Smooth muscle cell (in vitro differentiated cells): ENCODE results near the gene SRSF1. TPM values are rescaled to one million over a fixed set of nuclear protein-coding genes. Genes with fewer than 3 reads are reported as not detected.
A peak's percentile ranks its signal among the peaks of the same experiment; 100 is the strongest.

Source experiments
- DNase-seq: peaks from one replicate; lab custom pipeline; 2025; ENCODE audit not compliant: unreplicated experiment; lab: John Stamatoyannopoulos, UW
- H2AFZ ChIP-seq: fragments of 200-600 bp; sonication (generic); 2 replicates; pipeline ENCODE4 v1.6.0; 2016; ENCODE audit warnings: antibody characterized with exemption, low read depth, mild to moderate bottlenecking
- H3F3A ChIP-seq: fragments of 200-600 bp; sonication (generic); 2 replicates; pipeline ENCODE4 v1.6.0; 2017; ENCODE audit warnings: antibody characterized with exemption, low read depth
- H3K27ac ChIP-seq: fragments of 200-600 bp; sonication (generic); 2 replicates; pipeline ENCODE4 v1.5.1; 2016; ENCODE audit warnings: low read depth, mild to moderate bottlenecking
- H3K27me3 ChIP-seq: fragments of 200-600 bp; sonication (generic); 2 replicates; pipeline ENCODE4 v1.6.1; 2016; ENCODE audit warnings: low read depth, mild to moderate bottlenecking
- H3K36me3 ChIP-seq: fragments of 200-600 bp; sonication (generic); 2 replicates; pipeline ENCODE4 v1.5.1; 2016; ENCODE audit warnings: low read depth
- H3K4me1 ChIP-seq: fragments of 200-600 bp; sonication (generic); 2 replicates; pipeline ENCODE4 v1.5.1; 2016; ENCODE audit warnings: low read depth
- H3K4me2 ChIP-seq: fragments of 200-600 bp; sonication (generic); 2 replicates; pipeline ENCODE4 v1.6.0; 2016; ENCODE audit warnings: mild to moderate bottlenecking
- H3K4me3 ChIP-seq: fragments of 200-600 bp; sonication (generic); 2 replicates; pipeline ENCODE4 v1.5.1; 2016; ENCODE audit warnings: mild to moderate bottlenecking
- H3K79me2 ChIP-seq: fragments of 200-600 bp; sonication (generic); 2 replicates; pipeline ENCODE4 v1.6.0; 2016; ENCODE audit warnings: low read depth, mild to moderate bottlenecking
- H3K9ac ChIP-seq: fragments of 200-600 bp; sonication (generic); 2 replicates; pipeline ENCODE4 v1.6.0; 2016; ENCODE audit warnings: low read depth
- H3K9me3 ChIP-seq: fragments of 200-600 bp; sonication (generic); replicated peaks from 2 replicates; pipeline ENCODE4 v1.5.1; 2016; ENCODE audit warnings: low read depth
- H4K20me1 ChIP-seq: fragments of 200-600 bp; sonication (generic); 2 replicates; pipeline ENCODE4 v1.6.0; 2016; ENCODE audit warnings: low read depth
- WGBS: methylation state at CpG from one replicate; pipeline ENCODE4 v1.1.7; 2016; ENCODE audit warnings: low lambda C conversion rate; 5-methylcytosine and 5-hydroxymethylcytosine counted together
- polyA plus RNA-seq: library from polyadenylated mRNA; unstranded; fragments of >200 nt; fragmentation: Nextera tagmentation; extraction: Ambion mirVana; gene quantifications from 2 replicates; pipeline ENCODE4 v1.2.1, GENCODE V29; 2016
- total RNA-seq: library from RNA; depleted of rRNA; stranded (reverse); fragments of >200 nt; gene quantifications from 2 replicates; pipeline ENCODE4 v1.2.3, GENCODE V29; 2014
- TF ChIP-seq, protein P1 (sequence below): fragments of 200-600 bp; sonication (generic); IDR thresholded peaks from 2 replicates; pipeline ENCODE4 v1.5.1; 2017; ENCODE audit warnings: borderline replicate concordance, mild to moderate bottlenecking, antibody characterized with exemption; ENCODE audit not compliant: insufficient read depth, poor library complexity, severe bottlenecking

The SRSF1 gene
- total and polyA plus RNA-seq, 2 experiments from 2014 or later: 57.9 to 200 TPM

- Histone ChIP-seq H3K9me3 (no peaks in the 10 kb centered on the region), H3K27ac (no peak overlapping the region), H3F3A (peaks cover 22% of the 10 kb centered on the region), H3K27me3 (no peaks in the 10 kb centered on the region), H4K20me1 (peaks cover 50% of the 10 kb centered on the region), H3K4me1 (peaks cover 12% of the 10 kb centered on the region), H3K9ac (no peak overlapping the region), H2AFZ (no peak overlapping the region), H3K4me3 (no peak overlapping the region), H3K4me2 (no peak overlapping the region), H3K79me2 (peaks cover 18% of the 10 kb centered on the region), H3K36me3 (peaks cover 6% of the 10 kb centered on the region)
- DNase-seq: no peak
- TF ChIP-seq, protein P1, sequence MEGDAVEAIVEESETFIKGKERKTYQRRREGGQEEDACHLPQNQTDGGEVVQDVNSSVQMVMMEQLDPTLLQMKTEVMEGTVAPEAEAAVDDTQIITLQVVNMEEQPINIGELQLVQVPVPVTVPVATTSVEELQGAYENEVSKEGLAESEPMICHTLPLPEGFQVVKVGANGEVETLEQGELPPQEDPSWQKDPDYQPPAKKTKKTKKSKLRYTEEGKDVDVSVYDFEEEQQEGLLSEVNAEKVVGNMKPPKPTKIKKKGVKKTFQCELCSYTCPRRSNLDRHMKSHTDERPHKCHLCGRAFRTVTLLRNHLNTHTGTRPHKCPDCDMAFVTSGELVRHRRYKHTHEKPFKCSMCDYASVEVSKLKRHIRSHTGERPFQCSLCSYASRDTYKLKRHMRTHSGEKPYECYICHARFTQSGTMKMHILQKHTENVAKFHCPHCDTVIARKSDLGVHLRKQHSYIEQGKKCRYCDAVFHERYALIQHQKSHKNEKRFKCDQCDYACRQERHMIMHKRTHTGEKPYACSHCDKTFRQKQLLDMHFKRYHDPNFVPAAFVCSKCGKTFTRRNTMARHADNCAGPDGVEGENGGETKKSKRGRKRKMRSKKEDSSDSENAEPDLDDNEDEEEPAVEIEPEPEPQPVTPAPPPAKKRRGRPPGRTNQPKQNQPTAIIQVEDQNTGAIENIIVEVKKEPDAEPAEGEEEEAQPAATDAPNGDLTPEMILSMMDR: no peak
These were observed 8.0 kb downstream of the SRSF1 start for GRCh38 chr17:57999010-57999495.

- Histone ChIP-seq H3K4me1 (peaks cover 13% of the 10 kb centered on the region), H2AFZ (no peak overlapping the region), H3K79me2 (peaks cover under 1% of the 10 kb centered on the region), H3K4me2 (no peak overlapping the region), H3K9me3 (no peaks in the 10 kb centered on the region), H4K20me1 (peaks cover 32% of the 10 kb centered on the region), H3K36me3 (no peaks in the 10 kb centered on the region), H3K27me3 (no peaks in the 10 kb centered on the region), H3K4me3 (no peak overlapping the region), H3K9ac (no peak overlapping the region), H3F3A (peaks cover 21% of the 10 kb centered on the region), H3K27ac (no peak overlapping the region)
- DNase-seq: no peak
- 96% methylated on average over 3 of the region's 3 CpGs for WGBS
- TF ChIP-seq, protein P1: no peak
These were observed 9.8 kb downstream of the SRSF1 start for GRCh38 chr17:57997085-57997809.

DNA sequence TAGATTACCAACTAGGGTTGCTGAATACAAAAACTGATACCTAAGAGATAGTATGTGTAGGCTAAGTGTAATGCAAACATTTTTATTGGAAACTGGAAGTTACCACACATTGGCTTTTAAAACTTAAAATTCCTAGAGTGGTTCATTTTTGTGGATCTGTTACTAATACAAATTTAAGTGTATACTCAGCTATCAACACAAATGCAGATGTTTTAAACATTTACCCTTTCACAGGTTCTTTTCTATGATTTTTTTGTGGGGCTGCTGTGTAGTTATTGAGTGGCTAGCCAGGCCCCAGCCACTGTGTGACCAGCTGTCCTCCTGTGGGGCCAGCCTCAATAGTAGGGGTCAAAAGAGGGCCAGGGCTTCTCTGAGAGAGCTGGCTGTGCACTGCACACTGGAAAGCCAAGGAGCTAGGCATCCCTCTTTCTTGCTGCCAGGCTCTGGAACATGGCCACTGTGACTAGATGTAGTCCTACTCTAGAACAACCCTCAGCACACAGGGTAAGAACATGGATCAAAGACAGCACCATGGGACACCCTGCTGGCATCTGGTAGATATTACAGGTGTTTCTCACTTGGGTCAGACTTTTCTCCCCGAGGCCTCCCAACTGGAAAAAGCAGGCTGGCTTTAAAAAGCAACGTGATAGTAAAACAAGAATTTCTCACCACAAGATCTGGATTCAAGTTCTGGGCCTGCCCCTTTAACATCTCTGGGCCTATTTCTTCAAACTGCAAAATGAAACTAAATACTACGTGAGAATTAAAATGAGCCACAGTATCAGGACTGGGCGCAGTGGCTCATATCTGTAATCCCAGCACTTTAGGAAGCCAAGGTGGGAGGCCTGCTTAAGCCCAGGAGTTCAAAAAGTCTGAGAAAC, 11.7 kb downstream of the SRSF1 start:
- 48% methylated on average over 4 of the region's 4 CpGs for WGBS
- Histone ChIP-seq H3K4me3 (no peak overlapping the region), H3K27ac (no peak overlapping the region)

More for the DNA sequence above, 11.7 kb downstream of the SRSF1 start:
- no peak overlapping the region for H2AFZ ChIP-seq
- peaks cover 4% of the 10 kb centered on the region for H3K79me2 ChIP-seq
- no peak overlapping the region for H3K4me2 ChIP-seq
- H3K36me3 ChIP-seq: no peaks in the 10 kb centered on the region
- peaks cover 25% of the 10 kb centered on the region for H3F3A ChIP-seq
- TF ChIP-seq, protein P1: peak; percentile 58
- DNase-seq: no peak
- no peaks in the 10 kb centered on the region for H3K9me3 ChIP-seq
- peaks cover 13% of the 10 kb centered on the region for H3K4me1 ChIP-seq
- no peak overlapping the region for H3K9ac ChIP-seq
- H4K20me1 ChIP-seq: peaks cover 13% of the 10 kb centered on the region
- no peaks in the 10 kb centered on the region for H3K27me3 ChIP-seq
